Measurements from ENCODE around the gene R3HDM2. TPM values are rescaled to one million over a fixed set of nuclear protein-coding genes. Genes with fewer than 3 reads are reported as not detected.

R3HDM2 gene
- total RNA-seq, 1 experiment from 2014 or later: 64.8 TPM

- peaks cover 24% of the 10 kb centered on the region for H3K36me3 Mint-ChIP-seq (ENCODE audit: insufficient read depth, unreplicated experiment)
- BruUV-seq (replicated peaks): no TSS peak
- ChIA-PET CTCF (interaction anchor here (0.6 to 0.7 kb wide), 2 partner anchors 30 to 354 kb away, joined by 3 to 5 read pairs; no protein-coding TSS in a partner anchor), POLR2A (interaction anchor here (1.2 kb wide), 1 partner anchor 10 kb away, joined by 3 read pairs; no protein-coding TSS in a partner anchor)
- intact Hi-C loops (cut with micrococcal nuclease): no loop called here
- H3K27ac Mint-ChIP-seq (ENCODE audit: low read depth, unreplicated experiment): no peak overlapping the region
- TF ChIP-seq CTCF (IDR thresholded peaks at IDR 0.05; ENCODE audit: unreplicated experiment): no peak
- H3K27me3 Mint-ChIP-seq (ENCODE audit: insufficient read depth, unreplicated experiment): no peaks in the 10 kb centered on the region
- H3K9me3 Mint-ChIP-seq (ENCODE audit: unreplicated experiment): no peaks in the 10 kb centered on the region
- no peaks in the 10 kb centered on the region for H3K4me1 Mint-ChIP-seq (ENCODE audit: insufficient read depth, unreplicated experiment)
- no peak for DNase-seq (ENCODE audit: unreplicated experiment)
- no peak overlapping the region for H3K4me3 Mint-ChIP-seq (ENCODE audit: unreplicated experiment)
Measured at GRCh38 chr12:57377103-57377840, 53.6 kb downstream of the R3HDM2 start.

GRCh38 chr12:57372233-57372632, 58.6 kb downstream of the R3HDM2 start:
- H3K27me3 Mint-ChIP-seq (ENCODE audit: insufficient read depth, unreplicated experiment): no peaks in the 10 kb centered on the region
- peaks cover 27% of the 10 kb centered on the region for H3K36me3 Mint-ChIP-seq (ENCODE audit: insufficient read depth, unreplicated experiment)
- CTCF ChIA-PET: interaction anchor here (1.0 kb wide), 1 partner anchor 303 kb away, joined by 3 read pairs; no protein-coding TSS in a partner anchor
- H3K4me3 Mint-ChIP-seq (ENCODE audit: unreplicated experiment): no peak overlapping the region
- no peak for DNase-seq (ENCODE audit: unreplicated experiment)
- H3K9me3 Mint-ChIP-seq (ENCODE audit: unreplicated experiment): peaks cover 5% of the 10 kb centered on the region
- POLR2A ChIA-PET: interaction anchor here (0.7 to 1.0 kb wide), 2 partner anchors 9 to 39 kb away, joined by 3 read pairs; no protein-coding TSS in a partner anchor
- no TSS peak for BruUV-seq (replicated peaks)
- no peak overlapping the region for H3K27ac Mint-ChIP-seq (ENCODE audit: low read depth, unreplicated experiment)
- intact Hi-C loops (cut with micrococcal nuclease): no loop called here
- no peaks in the 10 kb centered on the region for H3K4me1 Mint-ChIP-seq (ENCODE audit: insufficient read depth, unreplicated experiment)
- no peak for TF ChIP-seq CTCF (IDR thresholded peaks at IDR 0.05; ENCODE audit: unreplicated experiment)

GRCh38 chr12:57370696-57371095, 60.1 kb downstream of the R3HDM2 start:
- POLR2A ChIA-PET: no interaction called here
- CTCF ChIA-PET: interaction anchor here (1.0 kb wide), 1 partner anchor 64 kb away, joined by 3 read pairs; no protein-coding TSS in a partner anchor
- DNase-seq (ENCODE audit: unreplicated experiment): no peak
- TF ChIP-seq CTCF (IDR thresholded peaks at IDR 0.05; ENCODE audit: unreplicated experiment): no peak
- H3K36me3 Mint-ChIP-seq (ENCODE audit: insufficient read depth, unreplicated experiment): peaks cover 33% of the 10 kb centered on the region
- no peaks in the 10 kb centered on the region for H3K4me1 Mint-ChIP-seq (ENCODE audit: insufficient read depth, unreplicated experiment)
- intact Hi-C loops (cut with micrococcal nuclease): no loop called here
- peaks cover 7% of the 10 kb centered on the region for H3K9me3 Mint-ChIP-seq (ENCODE audit: unreplicated experiment)
- H3K4me3 Mint-ChIP-seq (ENCODE audit: unreplicated experiment): no peak overlapping the region
- no peak overlapping the region for H3K27ac Mint-ChIP-seq (ENCODE audit: low read depth, unreplicated experiment)
- no TSS peak for BruUV-seq (replicated peaks)
- no peaks in the 10 kb centered on the region for H3K27me3 Mint-ChIP-seq (ENCODE audit: insufficient read depth, unreplicated experiment)

GRCh38 chr12:57370072-57370471, 60.8 kb downstream of the R3HDM2 start:
- peaks cover 28% of the 10 kb centered on the region for H3K36me3 Mint-ChIP-seq (ENCODE audit: insufficient read depth, unreplicated experiment)
- DNase-seq (ENCODE audit: unreplicated experiment): no peak
- no peak for TF ChIP-seq CTCF (IDR thresholded peaks at IDR 0.05; ENCODE audit: unreplicated experiment)
- no peaks in the 10 kb centered on the region for H3K27me3 Mint-ChIP-seq (ENCODE audit: insufficient read depth, unreplicated experiment)
- peaks cover 7% of the 10 kb centered on the region for H3K9me3 Mint-ChIP-seq (ENCODE audit: unreplicated experiment)
- H3K27ac Mint-ChIP-seq (ENCODE audit: low read depth, unreplicated experiment): no peak overlapping the region
- ChIA-PET CTCF (interaction anchor here (1.0 kb wide), 1 partner anchor 63 kb away, joined by 3 read pairs; no protein-coding TSS in a partner anchor), POLR2A (no interaction called here)
- H3K4me1 Mint-ChIP-seq (ENCODE audit: insufficient read depth, unreplicated experiment): no peaks in the 10 kb centered on the region
- intact Hi-C loops (cut with micrococcal nuclease): no loop called here
- BruUV-seq (replicated peaks): no TSS peak
- H3K4me3 Mint-ChIP-seq (ENCODE audit: unreplicated experiment): no peak overlapping the region
